Endothelial cell of umbilical vein (primary cell): ENCODE measurements around the gene CERS6.

Experiments used
- CTCF ChIP-seq, 2 donors: IDR thresholded peaks; 1 replicate in 1 of 2; 2 replicates in 1 of 2; pipeline ENCODE4 v1.5.1; 2011; ENCODE audit warnings: low read length in 2 of 2, mild to moderate bottlenecking in 2 of 2, moderate library complexity in 2 of 2, control low read depth in 1 of 2, inconsistent platforms in 1 of 2, low read depth in 1 of 2; ENCODE audit not compliant: insufficient read depth in 1 of 2; ENCODE audit errors: extremely low read depth in 1 of 2
- EZH2 ChIP-seq: IDR thresholded peaks from 2 replicates; pipeline ENCODE4 v1.6.1; 2012; ENCODE audit warnings: borderline replicate concordance, low read depth, mild to moderate bottlenecking, moderate library complexity, low read length, inconsistent platforms; ENCODE audit not compliant: severe bottlenecking
- JUN ChIP-seq: IDR thresholded peaks from 2 replicates; pipeline ENCODE4 v1.6.1; 2011; ENCODE audit warnings: borderline replicate concordance, low read depth; ENCODE audit not compliant: insufficient read length, insufficient read depth
- MAX ChIP-seq: IDR thresholded peaks from 2 replicates; pipeline ENCODE4 v1.6.1; 2011; ENCODE audit not compliant: insufficient read depth, insufficient read length
- MYC ChIP-seq: IDR thresholded peaks from one replicate; pipeline ENCODE4 v1.6.1; 2011; ENCODE audit warnings: mild to moderate bottlenecking, low read depth, low read length
- POLR2A ChIP-seq: IDR thresholded peaks from 2 replicates; pipeline ENCODE4 v1.6.1; 2012; ENCODE audit warnings: low read depth, mild to moderate bottlenecking, control low read depth, low read length
- POLR2AphosphoS5 ChIP-seq: IDR thresholded peaks from 2 replicates; pipeline ENCODE4 v1.6.1; 2012; ENCODE audit warnings: low read depth, mild to moderate bottlenecking, control low read depth, low read length, moderate library complexity; ENCODE audit not compliant: insufficient read depth

GRCh38 chr2:168794968-168795367 lies 338.9 kb downstream of the CERS6 start:
- TF ChIP-seq CTCF (IDR thresholded peaks at IDR 0.05; ENCODE audit: extremely low read depth in 1 of 2, insufficient read depth in 1 of 2, low read depth in 1 of 2, low read length in 2 of 2), result no peak
- TF ChIP-seq EZH2, result no peak
- no peak for TF ChIP-seq JUN
- no peak for TF ChIP-seq POLR2A
- TF ChIP-seq MYC, result no peak
- TF ChIP-seq MAX, result no peak
- no peak for TF ChIP-seq POLR2AphosphoS5
